WERI-Rb-1 (cell line): ENCODE data around the gene CYP2J2.

Source experiments
- DNase-seq: peaks from one replicate; pipeline ENCODE4 v3.0.0-alpha.2; 2020
- H3K27ac ChIP-seq: fragments of 250-450 bp; sonication (Bioruptor Pico); 2 replicates; pipeline ENCODE4 v1.5.1; 2020; ENCODE audit warnings: mild to moderate bottlenecking, moderate library complexity
- H3K27me3 ChIP-seq: fragments of 250-450 bp; sonication (Bioruptor Pico); 2 replicates; pipeline ENCODE4 v1.5.1; 2021; ENCODE audit warnings: mild to moderate bottlenecking, low read depth, moderate library complexity; ENCODE audit not compliant: insufficient read depth, severe bottlenecking
- H3K36me3 ChIP-seq: fragments of 250-450 bp; sonication (Bioruptor Pico); 2 replicates; pipeline ENCODE4 v1.5.1; 2020; ENCODE audit warnings: mild to moderate bottlenecking, moderate library complexity
- H3K4me3 ChIP-seq: 2 replicates; pipeline ENCODE4 v1.5.1; 2011; ENCODE audit warnings: low read depth, mild to moderate bottlenecking, control low read depth, low read length
- H3K9me3 ChIP-seq: fragments of 250-450 bp; sonication (Bioruptor Pico); 2 replicates; pipeline ENCODE4 v1.5.1; 2021; ENCODE audit warnings: mild to moderate bottlenecking, moderate library complexity; ENCODE audit not compliant: severe bottlenecking
- TF ChIP-seq, protein P1 (sequence below): IDR thresholded peaks from 2 replicates; pipeline ENCODE4 v1.5.1; 2011; ENCODE audit warnings: low read depth, mild to moderate bottlenecking, control low read depth, inconsistent platforms, low read length

The CYP2J2 gene

GRCh38 chr1:59967780-59968179 lies 41.2 kb upstream of the CYP2J2 start:
- TF ChIP-seq, protein P1, sequence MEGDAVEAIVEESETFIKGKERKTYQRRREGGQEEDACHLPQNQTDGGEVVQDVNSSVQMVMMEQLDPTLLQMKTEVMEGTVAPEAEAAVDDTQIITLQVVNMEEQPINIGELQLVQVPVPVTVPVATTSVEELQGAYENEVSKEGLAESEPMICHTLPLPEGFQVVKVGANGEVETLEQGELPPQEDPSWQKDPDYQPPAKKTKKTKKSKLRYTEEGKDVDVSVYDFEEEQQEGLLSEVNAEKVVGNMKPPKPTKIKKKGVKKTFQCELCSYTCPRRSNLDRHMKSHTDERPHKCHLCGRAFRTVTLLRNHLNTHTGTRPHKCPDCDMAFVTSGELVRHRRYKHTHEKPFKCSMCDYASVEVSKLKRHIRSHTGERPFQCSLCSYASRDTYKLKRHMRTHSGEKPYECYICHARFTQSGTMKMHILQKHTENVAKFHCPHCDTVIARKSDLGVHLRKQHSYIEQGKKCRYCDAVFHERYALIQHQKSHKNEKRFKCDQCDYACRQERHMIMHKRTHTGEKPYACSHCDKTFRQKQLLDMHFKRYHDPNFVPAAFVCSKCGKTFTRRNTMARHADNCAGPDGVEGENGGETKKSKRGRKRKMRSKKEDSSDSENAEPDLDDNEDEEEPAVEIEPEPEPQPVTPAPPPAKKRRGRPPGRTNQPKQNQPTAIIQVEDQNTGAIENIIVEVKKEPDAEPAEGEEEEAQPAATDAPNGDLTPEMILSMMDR = no peak
- no peak for DNase-seq

DNA sequence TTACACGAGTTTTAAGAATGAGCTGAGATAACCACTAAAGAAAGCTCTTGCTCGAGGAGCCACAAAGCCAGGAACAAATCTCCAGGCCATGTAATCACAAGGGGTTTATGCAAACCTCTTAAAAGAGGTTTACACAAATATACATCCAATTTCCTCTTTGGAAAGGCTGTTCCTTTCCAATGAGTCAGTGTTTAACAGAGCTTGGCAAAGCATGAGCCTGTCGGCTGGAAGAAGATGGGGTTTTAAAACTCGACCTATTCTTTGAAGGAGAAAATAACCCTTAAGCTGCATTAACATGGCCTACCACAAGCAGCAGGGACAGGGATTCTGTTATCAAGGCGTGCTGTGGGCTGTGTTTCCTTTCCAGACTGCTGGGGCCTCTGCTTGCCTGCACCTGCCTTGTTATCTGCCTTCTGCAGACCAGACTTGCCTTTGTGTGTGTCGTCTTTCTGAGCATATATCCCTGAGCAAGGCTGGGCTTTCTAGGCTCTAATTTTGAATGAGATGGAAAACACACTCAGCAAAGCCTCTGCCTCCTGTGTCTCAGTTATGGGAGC lies 40.6 kb upstream of the CYP2J2 start:
- TF ChIP-seq, protein P1 = no peak
- Histone ChIP-seq H3K27ac (peak overlapping the region; percentile 82), H3K9me3 (no peaks in the 10 kb centered on the region), H3K4me3 (no peak overlapping the region), H3K27me3 (no peaks in the 10 kb centered on the region), H3K36me3 (no peaks in the 10 kb centered on the region)
- peak; percentile 59 for DNase-seq

More at GRCh38 chr1:59967780-59968179, 41.2 kb upstream of the CYP2J2 start:
- H3K27ac ChIP-seq = peak overlapping the region; percentile 82
- no peaks in the 10 kb centered on the region for H3K36me3 ChIP-seq
- H3K9me3 ChIP-seq = no peaks in the 10 kb centered on the region
- H3K4me3 ChIP-seq = no peak overlapping the region
- H3K27me3 ChIP-seq = no peaks in the 10 kb centered on the region

GRCh38 chr1:59952065-59952464 lies 25.5 kb upstream of the CYP2J2 start:
- H3K9me3 ChIP-seq = no peaks in the 10 kb centered on the region
- no peak overlapping the region for H3K4me3 ChIP-seq
- TF ChIP-seq, protein P1 = no peak
- H3K36me3 ChIP-seq = no peaks in the 10 kb centered on the region
- H3K27me3 ChIP-seq = no peaks in the 10 kb centered on the region
- no peak for DNase-seq
- H3K27ac ChIP-seq = no peak overlapping the region

DNA sequence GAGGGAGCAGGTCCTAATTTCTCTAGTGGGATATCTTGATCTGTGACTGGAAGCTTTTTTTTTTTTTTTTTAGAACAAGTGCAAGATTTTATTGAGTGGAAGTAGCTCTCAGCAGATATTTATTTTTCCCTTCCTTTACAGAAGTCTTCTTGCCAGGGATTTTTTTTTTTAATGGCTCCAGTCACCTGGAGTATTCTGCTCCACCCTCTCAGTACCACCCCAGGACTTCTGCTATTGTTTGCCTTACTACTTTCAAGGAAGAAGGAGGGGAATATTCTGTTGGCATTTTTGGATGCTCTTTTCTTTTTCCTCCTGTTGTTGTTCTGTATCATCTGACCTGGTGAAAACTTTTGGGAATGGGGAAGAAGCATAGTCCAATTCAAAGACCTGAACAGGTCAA lies 23.1 kb upstream of the CYP2J2 start:
- H3K27ac ChIP-seq = no peak overlapping the region
- no peaks in the 10 kb centered on the region for H3K9me3 ChIP-seq
- H3K27me3 ChIP-seq = no peaks in the 10 kb centered on the region
- no peak for DNase-seq
- no peaks in the 10 kb centered on the region for H3K36me3 ChIP-seq
- TF ChIP-seq, protein P1 = no peak
- no peak overlapping the region for H3K4me3 ChIP-seq

DNA sequence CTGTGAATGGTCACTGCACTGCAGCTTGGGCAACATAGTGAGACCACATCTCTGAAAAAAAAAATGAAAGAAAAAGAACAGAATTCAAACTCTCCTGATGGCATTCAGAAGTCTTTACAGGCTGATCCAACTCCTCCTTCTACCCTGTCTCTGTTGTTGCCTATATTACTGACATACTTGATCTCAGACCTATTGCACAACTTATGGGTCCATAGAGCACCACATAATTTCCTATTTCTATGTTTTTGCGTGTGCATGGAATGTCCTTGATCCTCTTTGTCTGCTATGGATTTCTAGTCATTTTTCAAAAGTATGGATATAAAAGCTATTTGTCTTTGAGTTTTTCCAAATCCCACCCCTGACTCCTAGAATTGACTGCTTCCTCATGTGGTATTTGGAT lies 22.4 kb upstream of the CYP2J2 start:
- Histone ChIP-seq H3K36me3 (no peaks in the 10 kb centered on the region), H3K27ac (no peak overlapping the region), H3K9me3 (no peaks in the 10 kb centered on the region), H3K27me3 (no peaks in the 10 kb centered on the region), H3K4me3 (no peak overlapping the region)
- DNase-seq = no peak
- TF ChIP-seq, protein P1 = no peak
